GM19193 (cell line): Measurements from ENCODE around the gene TBRG1.
A peak's percentile ranks its signal among the peaks of the same experiment; 100 is the strongest.

Experiments used
- POLR2A ChIP-seq: IDR thresholded peaks from 4 replicates; pipeline ENCODE4 v1.6.1; 2011; ENCODE audit not compliant: insufficient read depth, insufficient read length; ENCODE audit errors: extremely low read depth

The TBRG1 gene

GRCh38 chr11:124672536-124673215 lies 50.0 kb downstream of the TBRG1 start:
- TF ChIP-seq POLR2A, result no peak

GRCh38 chr11:124673333-124674167 lies 50.9 kb downstream of the TBRG1 start, which contains the start of the genes SIAE and SPA17:
Gene SIAE, minus strand, starts transcription at chr11:124673739. Its CDS starts 31 bp downstream, at chr11:124673708.
Gene SPA17, plus strand, starts transcription at chr11:124673904. Its CDS starts 1,361 bp downstream, at chr11:124675265.
- TF ChIP-seq POLR2A, result peak; percentile 71

- no peak for TF ChIP-seq POLR2A
Measured at GRCh38 chr11:124674168-124674517, 51.5 kb downstream of the TBRG1 start.

GRCh38 chr11:124674571-124674970 lies 51.9 kb downstream of the TBRG1 start:
- TF ChIP-seq POLR2A, result no peak

DNA sequence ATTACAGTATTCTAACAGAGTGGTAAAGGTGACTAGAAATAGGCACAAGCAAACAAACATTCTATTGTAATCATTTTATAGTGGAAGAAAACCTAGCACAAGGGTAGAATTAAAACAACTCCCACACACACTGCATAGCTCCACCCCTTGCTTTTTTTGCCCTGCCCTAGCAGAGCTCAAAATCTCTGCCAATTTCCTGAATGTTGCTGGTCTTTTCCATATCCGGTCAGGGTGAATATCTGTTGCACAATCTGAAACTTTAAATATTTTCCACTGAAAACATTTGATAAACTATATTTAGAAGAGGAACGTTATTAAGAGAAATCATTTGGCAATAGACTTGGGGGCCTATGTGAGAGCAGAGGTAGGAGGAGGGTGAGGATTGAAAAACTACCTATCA lies 53.7 kb downstream of the TBRG1 start:
- no peak for TF ChIP-seq POLR2A

- no peak for TF ChIP-seq POLR2A
Measured at GRCh38 chr11:124678416-124678815, 55.8 kb downstream of the TBRG1 start.

GRCh38 chr11:124681421-124681820 lies 58.8 kb downstream of the TBRG1 start:
- no peak for TF ChIP-seq POLR2A

DNA sequence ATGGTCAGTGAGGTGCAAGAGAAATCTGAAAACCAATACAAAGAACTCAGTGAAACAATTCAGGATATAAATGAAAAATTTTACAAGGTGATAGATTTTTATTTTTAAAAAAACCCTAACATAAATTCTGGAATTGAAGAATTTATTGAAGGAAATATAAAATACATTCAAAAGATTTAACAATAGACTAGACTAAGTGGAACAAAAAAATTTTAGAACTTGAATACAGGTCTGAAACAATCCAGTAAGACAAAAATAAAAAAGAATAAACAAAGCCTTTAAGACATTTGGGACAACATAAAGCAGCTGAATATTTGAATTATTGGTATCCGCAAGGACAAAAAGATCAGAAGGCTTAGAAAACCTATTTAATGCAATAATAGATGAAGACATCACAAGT lies 59.8 kb downstream of the TBRG1 start:
- TF ChIP-seq POLR2A, result no peak
